Measurements from ENCODE around the gene SERF2.
"Not testable (repeated sequence)": the region's sequence is repeated elsewhere in the genome, so short reads cannot be mapped to it uniquely, and the experiment has no call there.

SERF2 gene

DNA sequence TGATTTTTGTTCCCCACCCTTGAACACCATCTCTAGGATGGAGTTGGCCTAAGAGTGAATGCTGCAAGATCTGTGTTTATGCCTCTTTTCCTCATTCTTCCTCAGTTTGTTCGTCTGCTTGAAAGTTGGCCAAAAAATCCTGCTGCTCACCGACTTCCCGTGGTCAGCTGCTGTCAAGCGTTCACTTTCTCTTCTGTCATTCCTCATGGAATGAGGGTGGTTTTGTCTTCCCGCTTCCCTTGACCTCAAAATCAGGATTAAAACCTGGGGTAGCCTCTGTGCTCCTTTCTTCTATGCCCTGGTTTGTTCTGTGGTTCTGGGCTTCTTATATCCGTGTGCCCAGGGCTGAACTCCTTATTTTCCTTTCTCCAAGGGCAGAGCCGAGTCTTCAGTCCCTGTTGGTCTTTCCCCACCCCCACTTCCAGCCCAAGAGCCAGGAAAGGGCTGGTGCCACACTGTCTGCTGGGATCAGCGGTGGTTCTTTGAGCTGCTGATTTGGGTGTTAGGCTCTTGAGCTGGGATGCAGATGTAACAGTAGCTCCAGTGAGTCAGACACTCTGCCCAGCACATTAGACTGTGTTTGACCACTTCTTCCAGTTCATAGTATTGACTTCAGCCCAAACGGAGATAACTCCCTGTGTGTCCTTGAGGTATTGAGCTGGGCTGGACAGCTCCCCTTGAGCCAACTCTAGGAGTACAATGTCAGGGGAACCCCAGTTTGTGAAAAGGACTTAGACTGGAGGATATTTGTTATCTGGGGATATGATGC lies 2.3 kb downstream of the SERF2 start:
- DNase-seq (ENCODE audit: low read depth): no peak

DNA sequence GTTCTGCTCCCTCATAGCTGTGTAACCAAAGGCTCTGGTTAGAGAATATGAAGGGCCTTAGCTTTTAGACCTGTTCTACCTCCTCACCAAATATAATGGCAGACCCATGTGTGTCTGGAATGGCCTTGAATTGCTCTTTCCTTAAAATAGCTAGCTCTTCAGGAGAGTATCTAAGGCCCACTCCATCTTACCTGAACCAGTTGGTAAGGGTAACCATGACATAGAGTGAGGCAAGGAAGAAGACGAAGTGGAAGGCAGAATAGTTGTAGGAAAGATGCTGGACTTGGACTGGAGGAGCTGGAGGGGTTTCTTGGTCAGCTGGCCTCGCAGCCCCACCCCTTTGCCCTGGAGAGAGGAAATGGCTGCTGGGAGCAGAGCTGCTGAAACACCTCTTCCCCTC lies 3.1 kb downstream of the SERF2 start:
- DNase-seq (ENCODE audit: low read depth): no peak

DNA sequence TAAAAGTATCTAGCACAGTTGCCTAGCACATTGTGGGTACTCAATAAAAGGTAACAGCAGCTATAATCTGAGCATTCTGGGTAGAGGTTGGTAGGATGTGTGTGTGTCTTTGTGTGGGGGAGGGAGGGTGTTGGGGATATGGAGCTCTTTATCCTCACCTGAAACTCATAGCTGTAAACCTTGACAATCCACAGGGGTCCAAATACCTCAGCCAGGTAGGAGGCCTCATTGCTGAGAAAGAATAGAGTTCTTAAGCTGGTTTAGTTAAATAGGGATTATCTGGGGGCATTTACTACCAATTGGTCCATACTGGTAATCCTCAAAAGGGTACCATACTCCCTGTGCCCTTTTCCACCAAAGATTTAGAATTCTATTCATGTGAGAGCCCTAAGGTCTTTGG lies 3.9 kb downstream of the SERF2 start:
- no peak for DNase-seq (ENCODE audit: low read depth)

DNA sequence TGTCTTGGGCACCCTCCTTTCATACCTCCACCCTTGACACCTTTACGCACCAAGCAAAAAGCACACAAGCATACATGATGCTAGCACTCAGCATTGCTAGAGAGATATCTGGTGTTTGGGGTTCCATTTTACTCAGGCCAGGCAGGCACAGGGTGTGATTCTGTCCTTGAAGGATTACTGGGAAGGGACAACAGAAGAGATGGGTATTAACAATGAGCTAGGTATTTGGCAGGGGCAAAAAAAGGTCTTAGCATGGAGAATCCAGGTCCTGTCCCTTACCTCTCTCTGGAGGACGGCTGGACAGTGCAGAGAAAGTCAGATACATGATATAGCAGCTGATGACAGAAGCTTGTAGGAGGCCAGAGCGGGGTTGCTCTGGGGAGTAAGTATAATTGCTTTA lies 4.4 kb downstream of the SERF2 start:
- DNase-seq (ENCODE audit: low read depth): no peak

DNA sequence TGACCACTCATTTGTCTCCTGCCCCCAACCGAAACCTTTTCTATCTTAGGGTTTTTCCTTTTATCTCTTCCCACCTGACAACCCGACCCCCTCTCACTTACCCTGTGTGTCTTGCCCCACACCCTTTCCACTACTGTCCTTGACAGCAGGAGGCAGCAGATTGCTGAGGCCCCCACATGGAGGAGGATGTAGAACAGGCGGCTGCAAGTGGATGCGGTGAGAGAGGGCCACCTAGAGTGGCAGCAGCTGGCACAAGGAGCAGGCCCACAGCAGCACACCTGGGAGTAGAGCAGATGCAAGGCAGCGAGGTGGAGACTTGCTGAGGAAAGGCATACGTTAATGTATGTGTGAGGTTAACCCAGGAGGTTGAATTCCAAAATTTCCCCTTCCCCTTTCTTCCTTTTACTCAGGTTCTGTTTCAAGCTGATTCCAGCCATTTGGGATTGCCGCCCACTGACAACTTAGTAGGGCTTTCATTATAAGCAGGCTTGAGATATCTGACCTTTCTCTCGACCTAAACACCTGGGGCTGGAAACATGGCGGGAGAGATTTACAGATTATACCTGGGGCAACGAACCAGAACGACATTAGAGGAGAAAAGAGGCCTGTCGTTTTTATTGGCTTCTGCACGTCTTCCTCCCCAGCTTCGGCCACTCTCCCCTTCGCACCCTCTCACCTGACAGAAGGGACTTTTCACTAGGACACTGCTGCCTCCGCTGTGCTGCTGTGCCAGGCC lies 7.3 kb downstream of the SERF2 start:
- DNase-seq (ENCODE audit: low read depth): no peak

DNA sequence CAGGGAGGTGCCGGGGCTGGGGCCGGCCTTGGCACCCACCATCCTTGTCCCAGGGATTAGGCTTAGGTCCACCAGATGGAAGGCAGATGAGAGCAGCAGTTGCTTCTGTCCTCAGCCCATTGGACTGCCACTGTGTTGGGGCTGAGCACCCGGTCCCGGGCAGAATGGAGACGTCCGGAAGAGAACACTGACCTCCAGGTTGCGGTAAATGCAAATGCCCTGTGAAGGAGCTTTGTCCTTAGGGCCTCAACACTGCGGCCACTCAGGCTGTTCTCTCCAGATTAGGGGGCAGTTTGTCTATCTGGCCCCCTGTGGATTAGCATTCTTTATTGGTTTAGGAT lies 7.8 kb downstream of the SERF2 start, which contains the start of gene SERINC4:
SERINC4 (minus strand) TSS at position 276 of the 341 bp plus-strand sequence; CDS start at position 42, 234 bp downstream.
- DNase-seq (ENCODE audit: low read depth): no peak

DNA sequence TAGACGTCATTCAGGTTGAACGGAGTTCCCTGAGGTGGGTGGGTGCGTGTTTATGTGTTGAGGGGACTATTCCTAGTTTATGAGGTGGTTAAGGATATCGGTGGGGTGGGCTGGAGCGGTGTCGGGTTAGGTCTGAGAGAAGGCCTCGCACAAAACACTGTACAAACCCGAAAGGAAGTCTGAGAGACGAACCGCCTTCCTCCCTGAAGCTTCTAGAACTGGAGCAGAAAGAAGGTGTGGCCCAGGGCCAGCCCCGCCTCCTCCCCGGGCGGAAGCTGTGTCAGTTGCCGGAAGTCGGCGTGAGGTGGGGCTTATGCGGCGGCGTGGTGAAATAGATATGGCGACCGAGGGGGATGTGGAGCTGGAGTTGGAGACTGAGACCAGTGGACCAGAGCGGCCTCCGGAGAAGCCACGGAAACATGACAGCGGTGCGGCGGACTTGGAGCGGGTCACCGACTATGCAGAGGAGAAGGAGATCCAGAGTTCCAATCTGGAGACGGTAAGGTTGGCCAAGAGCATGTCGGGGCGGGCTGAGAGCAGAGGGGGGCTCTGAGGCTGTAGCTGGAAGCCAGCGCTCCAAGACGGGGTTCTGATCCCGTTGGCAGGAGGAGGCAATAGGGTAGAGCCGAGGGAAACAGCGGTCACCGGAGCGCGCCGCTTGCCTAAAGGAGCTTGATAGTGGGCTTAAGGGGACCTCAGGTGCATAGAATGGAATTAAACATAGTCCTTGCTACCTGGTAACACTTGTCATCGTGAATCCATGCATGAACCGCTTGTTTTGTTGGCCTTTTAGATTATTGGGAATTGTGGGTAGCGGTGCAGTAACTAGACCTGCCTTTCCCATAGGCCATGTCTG lies 8.4 kb downstream of the SERF2 start, which contains the start of gene HYPK:
HYPK (plus strand) TSS at position 314 of the 856 bp plus-strand sequence; CDS start at position 338, 24 bp downstream.
- DNase-seq (ENCODE audit: low read depth): peak; percentile 88

DNA sequence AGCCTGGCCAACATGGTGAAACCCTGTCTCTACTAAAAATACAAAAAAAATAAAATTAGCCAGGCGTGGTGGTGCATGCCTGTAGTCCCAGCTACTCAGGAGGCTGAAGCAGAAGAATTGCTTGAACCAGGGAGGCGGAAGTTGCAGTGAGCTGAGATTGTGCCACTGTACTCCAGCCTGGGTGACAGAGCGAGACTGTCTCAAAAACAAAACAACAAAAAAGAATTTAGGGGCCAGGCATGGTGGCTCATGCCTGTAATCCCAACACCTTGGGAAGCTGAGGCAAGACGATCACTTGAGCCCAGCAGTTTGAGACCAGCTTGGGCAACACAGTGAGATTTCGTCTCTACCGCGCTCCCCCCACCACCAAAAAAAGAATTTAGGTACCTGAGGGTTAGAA lies 10.6 kb downstream of the SERF2 start:
- not testable (repeated sequence) for DNase-seq (ENCODE audit: low read depth)

DNA sequence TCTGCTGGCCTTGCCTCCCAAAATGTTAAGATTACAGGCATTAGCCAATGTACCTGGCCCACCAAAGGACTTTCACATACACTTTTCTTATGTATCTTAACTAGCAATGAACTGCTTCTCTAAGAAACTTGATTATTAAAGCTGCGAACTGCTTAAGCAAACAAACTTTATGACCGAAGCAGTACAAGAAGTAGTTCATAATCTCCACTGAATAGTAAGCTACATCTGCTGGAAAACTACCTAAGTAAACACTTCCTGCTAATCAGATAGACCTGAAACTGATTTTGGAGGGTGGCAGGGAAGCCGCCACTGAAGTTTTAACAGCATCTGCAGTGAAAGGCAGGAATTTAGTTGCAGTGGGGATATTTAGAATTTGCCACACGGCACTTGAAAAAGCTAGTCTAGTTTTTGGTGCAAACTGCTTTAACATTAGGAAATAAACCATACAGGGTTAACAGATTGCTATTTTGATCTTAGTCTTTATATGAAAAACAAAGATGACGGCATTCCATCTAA lies 16.4 kb downstream of the SERF2 start:
- no peak for DNase-seq (ENCODE audit: low read depth)

DNA sequence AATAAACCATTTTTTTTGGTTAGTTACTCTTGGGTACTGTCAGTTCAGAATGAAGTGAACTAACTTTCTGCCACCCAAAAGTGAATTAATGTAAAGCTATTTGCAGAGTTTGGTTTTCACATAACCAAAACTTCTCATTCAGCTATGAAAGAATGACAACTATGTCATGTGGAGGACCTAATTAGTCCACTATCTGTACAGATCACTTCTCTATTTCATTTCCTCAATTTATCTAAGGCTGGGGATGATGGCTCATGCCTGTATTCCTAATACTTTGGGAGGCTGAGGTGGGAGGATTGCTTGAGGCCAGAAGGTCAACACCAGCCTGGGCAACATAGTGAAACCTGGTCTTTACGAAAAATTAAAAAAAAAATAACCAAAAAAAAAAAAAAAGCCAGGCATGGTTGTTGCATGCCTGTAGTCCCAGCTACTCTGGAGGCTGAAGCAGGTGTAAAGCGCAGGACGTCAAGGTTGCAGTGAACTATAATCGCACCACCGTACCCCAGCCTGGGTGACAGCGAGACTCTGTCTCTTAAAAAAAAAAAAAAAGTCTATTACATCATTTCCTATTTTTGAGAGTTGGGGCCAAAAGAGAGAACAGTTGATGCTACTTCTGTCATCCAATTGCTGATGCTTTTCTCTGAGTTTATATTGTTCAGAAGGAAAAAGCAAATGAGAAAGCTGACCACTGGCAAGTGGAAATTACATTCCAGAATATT lies 17.0 kb downstream of the SERF2 start:
- no peak for DNase-seq (ENCODE audit: low read depth)

DNA sequence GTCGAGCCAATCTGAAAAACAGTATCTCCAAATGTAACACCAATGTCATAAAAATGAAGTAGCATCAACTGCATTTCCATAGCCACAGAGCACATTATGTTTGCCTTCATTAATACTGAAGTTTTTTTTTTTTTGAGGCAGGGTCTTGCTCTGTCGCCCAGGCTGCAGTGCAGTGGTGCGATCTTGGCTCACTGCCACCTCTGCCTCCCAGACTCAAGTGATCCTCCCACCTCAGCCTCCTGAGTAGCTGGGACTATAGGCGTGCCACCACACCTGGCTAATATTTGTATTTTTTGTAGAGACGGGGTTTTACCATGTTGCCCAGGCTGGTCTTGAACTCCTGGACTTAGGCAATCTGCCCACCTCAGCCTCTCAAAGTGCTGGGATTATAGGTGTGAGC lies 22.9 kb downstream of the SERF2 start:
- not testable (repeated sequence) for DNase-seq (ENCODE audit: low read depth)

DNA sequence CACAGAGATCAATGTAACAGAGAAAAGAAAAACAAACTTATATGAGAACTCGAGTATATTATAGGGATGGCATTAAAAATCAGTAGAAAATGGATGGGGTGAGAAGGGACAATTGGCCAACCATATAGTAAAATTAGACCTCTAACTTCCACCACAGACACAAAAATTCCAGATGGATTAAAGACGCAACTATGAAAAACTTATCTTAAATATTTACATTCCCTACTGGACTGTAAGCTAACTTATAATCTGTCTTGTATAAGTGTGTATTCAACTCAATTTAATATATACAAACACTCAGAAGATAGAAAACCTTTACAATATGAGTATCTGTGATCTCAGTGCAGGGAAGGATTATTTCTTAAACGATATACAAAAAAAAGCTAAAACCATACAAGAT lies 29.4 kb downstream of the SERF2 start:
- DNase-seq (ENCODE audit: low read depth): no peak

DNA sequence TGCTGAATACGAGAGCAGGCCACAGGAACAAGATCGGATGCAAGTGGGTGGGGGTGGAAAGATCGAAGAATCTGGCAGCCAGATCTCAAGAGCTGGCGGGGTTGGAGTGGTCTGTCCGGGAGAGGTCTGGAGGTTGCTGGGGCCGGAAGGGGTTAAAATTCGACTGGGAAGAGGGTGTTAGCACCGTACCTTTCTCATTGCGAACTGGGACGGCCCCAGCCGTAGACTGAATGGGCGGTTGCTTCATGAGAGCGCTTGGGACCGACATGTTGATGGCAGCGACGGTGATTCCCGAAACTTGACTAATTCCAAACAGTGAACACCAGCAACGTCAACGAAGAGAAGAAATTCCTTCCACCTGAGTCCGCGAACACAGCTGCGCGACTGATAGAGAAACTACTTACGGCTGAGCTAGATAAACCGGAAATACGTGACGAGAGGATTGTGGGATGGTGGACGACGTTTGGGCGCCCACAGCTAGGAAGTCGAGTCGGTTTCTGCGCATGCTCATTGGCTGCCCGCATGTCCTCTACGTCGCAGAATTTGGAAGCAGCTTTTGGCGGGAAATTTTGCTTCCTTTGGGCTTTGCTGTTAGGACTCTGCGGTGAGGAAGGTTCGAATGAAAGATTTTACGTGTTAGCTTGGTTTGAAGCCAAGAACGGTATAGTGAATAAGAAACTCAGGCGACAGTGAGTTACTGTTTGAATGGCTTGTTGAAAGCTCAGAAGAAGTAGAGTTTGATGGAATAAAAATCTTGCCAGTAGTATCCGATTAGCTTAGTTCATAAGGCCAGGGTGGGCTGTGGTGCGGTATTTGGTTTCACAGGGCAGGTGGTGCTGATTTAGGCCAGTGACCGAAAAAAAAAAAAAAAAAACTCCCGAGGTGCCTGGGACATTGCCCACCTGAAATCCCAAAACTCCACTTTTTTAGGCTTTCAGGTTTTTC lies 32.5 kb downstream of the SERF2 start, which contains the start of gene MFAP1:
MFAP1 (minus strand) TSS at position 389 of the 945 bp plus-strand sequence; CDS start at position 268, 121 bp downstream.
- DNase-seq (ENCODE audit: low read depth): peak; percentile 84

DNA sequence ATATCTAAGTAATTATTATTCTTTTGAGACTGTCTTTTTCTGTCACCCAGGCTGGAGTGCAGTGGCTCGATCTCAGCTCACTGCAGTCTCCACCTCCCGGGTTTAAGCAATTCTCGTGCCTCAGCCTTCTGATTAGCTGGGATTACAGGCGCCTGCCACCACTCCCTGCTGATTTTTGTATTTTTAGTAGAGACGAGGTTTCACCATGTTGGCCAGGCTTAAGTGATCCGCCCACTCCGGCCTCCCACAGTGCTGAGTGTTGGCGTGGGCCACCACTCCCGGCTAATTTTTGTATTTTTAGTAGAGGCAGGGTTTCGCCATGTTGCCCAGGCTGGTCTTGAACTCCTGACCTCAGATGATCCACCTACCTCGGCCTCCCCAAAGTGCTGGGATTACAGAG lies 33.2 kb downstream of the SERF2 start:
- not testable (repeated sequence) for DNase-seq (ENCODE audit: low read depth)

DNA sequence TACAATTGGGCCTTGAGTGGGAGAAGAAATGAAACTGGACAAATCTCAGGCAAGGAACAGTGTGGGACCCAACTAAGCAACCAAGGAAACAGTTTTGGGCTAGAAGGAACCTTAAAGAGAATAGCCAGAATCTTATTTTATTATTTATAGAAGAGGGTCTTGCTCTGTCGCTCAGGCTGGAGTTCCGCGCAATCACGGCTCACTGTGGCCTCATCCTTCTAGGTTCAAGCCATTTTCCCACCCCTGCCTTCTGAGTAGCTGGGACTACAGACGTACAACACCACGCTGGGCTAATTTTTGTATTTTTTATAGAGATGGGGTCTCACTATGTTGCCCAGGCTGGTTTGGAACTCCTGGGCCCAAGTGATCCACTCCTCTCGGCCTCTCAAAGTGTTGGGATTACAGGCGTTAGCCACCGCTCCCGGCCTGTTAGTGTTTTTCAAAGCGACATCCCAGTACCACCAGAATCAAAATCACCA lies 33.9 kb downstream of the SERF2 start:
- DNase-seq (ENCODE audit: low read depth): no peak

DNA sequence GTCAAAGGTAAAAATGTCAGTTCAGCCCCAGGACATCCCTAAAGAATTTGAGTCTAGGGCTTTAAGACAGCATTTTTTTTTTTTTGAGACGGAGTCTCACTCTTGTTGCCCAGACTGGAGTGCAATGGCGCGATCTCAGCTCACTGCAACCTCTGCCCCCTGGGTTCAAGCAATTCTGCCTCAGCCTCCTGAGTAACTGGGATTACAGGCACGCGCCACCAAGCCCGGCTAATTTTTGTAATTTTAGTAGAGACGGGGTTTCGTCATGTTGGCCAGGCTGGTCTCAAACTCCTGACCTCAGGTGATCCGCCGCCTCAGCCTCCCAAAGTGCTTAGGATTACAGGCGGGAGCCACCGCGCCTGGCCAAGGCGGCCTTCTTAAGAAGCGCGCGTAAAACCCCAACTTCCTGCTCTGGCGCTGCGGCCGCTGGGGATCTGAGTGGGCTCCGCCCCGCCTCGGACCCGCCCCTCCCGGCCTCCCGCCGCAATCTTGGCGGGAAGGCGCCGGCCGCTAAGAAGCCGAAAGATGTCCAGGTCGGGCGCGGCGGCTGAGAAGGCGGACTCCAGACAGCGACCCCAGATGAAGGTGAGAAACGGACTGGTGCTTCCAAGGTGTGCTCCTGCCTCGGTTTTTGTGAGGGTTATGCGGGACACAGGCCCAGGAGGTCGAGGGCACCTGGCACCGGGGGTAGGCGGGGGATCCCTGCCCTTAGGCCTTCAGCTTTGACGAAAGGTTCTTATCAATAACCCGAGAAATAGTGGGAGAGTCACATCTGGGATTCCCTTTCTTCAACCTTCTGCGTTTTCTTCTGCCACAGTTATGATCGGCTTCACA lies 34.6 kb downstream of the SERF2 start, which contains the start of gene WDR76:
WDR76 (plus strand) TSS at position 495 of the 834 bp plus-strand sequence; CDS start at position 526, 31 bp downstream.
- DNase-seq (ENCODE audit: low read depth): peak; percentile 61

DNA sequence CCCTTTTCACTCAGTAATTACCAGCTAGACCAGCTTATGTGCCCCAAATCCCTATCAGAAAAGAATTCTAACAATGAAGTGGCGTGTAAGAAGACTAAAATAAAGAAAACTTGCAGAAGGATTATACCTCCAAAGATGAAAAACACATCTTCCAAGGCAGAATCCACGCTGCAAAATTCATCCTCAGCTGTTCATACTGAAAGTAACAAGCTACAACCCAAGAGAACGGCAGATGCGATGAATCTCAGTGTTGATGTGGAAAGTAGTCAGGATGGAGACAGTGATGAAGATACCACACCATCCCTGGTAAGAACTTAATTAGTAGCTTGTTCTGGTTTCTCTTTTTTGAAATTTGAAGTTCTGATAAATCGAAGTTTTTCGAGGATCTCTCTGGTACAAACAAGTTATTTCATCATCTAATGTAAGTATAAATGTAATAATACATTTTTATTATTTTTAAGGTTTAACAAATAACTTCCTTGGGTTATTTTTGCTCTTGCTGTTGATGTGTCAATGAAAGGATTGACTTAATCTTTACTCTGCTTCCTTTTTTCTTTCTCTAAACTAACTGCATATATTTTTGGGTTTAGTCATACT lies 36.0 kb downstream of the SERF2 start:
- no peak for DNase-seq (ENCODE audit: low read depth)

DNA sequence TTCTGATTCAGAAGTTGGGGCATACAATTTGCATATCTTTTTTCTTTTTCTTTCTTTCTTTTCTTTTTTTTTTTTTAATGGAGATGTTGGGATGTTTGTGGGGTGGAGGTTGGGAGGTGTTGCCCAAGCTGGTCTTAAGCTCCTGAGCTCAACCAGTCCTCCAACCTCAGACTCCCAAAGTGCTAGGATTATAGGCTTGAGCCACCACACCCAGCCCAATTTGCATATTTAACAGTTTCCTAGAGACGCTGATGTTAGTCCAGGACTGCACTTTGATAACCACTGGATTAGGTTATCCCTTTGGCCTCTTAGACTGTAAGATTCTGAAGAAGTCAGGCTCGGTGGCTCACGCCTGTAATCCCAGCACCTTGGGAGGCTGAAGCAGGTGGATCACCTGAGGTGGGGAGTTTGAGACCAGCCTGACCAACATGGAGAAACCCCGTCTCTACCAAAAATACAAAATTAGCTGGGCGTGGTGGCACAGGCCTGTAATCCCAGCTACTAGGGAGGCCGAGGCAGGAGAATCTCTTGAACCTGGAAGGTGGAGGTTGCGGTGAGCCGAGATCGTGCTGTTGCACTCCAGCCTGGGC lies 37.9 kb downstream of the SERF2 start:
- DNase-seq (ENCODE audit: low read depth): not testable (repeated sequence)

All from activated T-helper 1 cell treated with Interleukin-2 at 50 U/mL for 16 hours (primary cell).